SK-MEL-5 (cell line): ENCODE measurements around the gene STX16. TPM values are rescaled to one million over a fixed set of nuclear protein-coding genes. Genes with fewer than 3 reads are reported as not detected.

Source experiments
- DNase-seq: peaks from one replicate; pipeline ENCODE4 v3.0.0-alpha.2; 2016; ENCODE audit warnings: low read depth, low spot score
- in situ Hi-C: cut with HindIII; loops from 2 replicates; pipeline ENCODE4 v1.10.0; 2016; ENCODE audit warnings: low sequenced_read_pairs, high pct_unique_total_duplicates, low pct_unique_long_range_greater_than_20kb
- total RNA-seq: library from RNA; depleted of rRNA; stranded (reverse); fragments of >200 nt; shearing (Covaris generic); gene quantifications from 2 replicates; pipeline ENCODE4 v1.2.3, GENCODE V29; 2014

STX16 gene
- total RNA-seq, 1 experiment from 2014 or later: 16.9 TPM

- in situ Hi-C loops: no loop called here
- no peak for DNase-seq
Measured at GRCh38 chr20:58696411-58696961, 45.4 kb downstream of the STX16 start.

- DNase-seq: no peak
- in situ Hi-C loops: no loop called here
Measured at GRCh38 chr20:58697201-58697866, 46.3 kb downstream of the STX16 start.

GRCh38 chr20:58697867-58698703 lies 47.0 kb downstream of the STX16 start:
- in situ Hi-C loops: no loop called here
- no peak for DNase-seq

DNA sequence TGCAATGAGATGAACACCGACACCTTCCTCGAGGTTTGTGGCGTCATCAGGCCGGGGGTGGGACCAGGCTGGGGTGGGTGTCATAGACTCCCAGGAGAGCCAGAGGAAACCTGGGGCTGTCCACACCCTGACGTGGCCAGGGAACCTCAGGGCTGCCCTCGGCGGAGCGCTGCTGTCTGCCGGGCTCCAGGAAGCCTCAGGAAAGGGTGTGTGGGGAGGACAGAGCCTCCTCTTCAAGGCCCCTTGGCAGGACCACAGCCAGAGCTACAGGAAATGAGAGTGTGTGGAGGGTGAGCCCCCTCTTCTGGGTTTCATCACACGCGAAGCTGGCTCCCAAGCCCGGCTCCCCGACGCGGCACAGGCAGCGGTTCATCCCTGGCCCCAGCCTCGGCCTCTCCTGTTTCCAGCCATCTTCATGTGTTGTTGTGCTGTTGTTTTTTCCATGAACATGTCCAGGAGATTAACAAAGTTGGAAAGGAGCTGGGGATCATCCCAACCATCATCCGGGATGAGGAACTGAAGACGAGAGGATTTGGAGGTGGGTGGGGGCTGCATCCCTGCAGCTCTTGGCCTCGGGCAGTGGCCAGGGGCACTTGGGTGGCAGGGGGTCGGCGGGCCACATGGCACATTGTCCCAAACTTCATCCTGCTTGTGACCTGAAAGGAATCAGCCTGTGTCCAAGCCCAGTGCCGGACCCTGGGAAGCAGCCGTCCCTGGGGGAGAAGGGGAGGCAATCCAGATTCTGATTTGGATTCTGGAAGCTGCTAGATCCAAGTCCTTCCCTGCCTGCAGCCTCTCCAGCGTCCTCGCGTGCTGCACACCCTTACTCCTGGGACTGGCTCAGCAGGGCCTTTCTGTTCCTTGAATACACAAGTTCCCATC lies 47.9 kb downstream of the STX16 start:
- no peak for DNase-seq

GRCh38 chr20:58699623-58700107 lies 48.6 kb downstream of the STX16 start:
- in situ Hi-C loops: no loop called here
- no peak for DNase-seq

More for the DNA sequence above, 47.9 kb downstream of the STX16 start:
- in situ Hi-C loops: no loop called here

DNA sequence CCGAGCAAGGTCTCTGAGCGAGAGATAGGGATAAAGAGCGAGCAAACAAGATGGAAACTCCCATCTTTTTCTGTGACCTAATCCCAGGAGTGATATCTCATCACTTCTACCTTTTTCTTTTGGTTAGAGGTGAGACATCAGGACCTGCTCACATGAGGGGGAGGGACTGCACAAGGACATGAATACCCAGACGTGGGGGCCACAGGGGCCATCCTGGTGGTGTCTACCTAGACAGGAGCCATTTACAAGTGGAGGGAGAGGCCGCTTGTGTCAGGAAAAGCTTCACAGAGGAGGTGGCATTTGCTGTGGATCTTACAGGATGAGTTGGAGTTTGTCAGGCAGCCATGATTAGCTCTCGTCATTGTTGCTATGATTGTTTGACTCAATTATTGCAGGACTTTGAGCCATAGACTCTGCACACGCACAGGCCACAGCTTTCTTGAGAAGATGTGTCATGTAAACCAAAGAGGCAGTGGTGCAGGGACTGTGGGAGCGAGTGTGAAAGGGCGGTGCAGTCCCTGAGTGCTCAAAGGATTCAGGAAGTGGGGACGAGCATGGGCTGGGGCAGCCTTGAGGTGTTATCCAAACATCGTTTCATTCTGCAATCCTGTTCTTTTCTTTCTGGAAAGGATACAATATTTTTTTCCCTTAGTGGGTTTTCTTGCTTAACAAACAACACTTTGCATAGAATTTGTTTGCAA lies 49.2 kb downstream of the STX16 start:
- in situ Hi-C loops: no loop called here
- no peak for DNase-seq

- in situ Hi-C loops: no loop called here
- no peak for DNase-seq
Measured at GRCh38 chr20:58700823-58701222, 49.7 kb downstream of the STX16 start.

GRCh38 chr20:58701431-58702160 lies 50.5 kb downstream of the STX16 start:
- DNase-seq: no peak
- in situ Hi-C loops: no loop called here

GRCh38 chr20:58702161-58702510 lies 51.1 kb downstream of the STX16 start:
- in situ Hi-C loops: no loop called here
- DNase-seq: no peak

DNA sequence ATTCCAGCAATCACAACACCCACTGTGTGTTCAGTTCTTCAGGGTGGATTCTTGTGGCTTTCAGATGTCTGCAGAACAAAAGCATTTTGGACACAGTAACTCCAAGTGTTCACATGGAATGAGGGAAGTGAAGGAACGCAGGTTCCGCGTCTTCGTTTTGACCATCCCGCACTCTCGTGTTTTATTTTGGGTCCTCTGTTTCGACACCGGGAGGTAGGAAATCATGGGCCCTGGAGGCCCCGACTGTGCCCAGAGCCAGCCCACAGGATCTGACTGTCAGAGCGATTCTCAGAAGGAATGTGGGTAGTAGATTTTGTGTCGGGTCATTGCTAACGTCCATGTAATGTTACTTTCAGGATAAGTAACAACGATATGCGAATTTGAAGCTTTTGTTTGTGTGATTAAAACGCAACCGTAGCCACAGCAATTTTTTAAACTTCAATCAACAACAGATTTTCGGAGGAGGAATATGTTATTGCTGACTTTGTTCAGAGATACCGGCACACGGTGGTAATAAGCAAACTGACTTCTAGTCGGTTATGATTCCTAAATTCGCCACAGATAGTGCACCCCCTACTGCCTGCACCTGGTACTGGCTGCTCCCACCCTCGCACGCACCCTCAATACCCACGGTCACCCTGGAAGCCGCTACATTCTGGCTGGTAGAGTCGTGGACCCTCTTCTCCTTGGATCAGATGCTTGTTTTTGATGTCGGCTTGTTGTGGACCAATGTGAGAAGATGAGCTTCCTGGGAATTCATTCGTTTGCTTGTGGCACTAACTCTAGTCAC lies 52.0 kb downstream of the STX16 start:
- in situ Hi-C loops: no loop called here

GRCh38 chr20:58703765-58704371 lies 52.8 kb downstream of the STX16 start:
- no peak for DNase-seq
- in situ Hi-C loops: no loop called here

More for the DNA sequence above, 52.0 kb downstream of the STX16 start:
- no peak for DNase-seq

- DNase-seq: no peak
- in situ Hi-C loops: no loop called here
Measured at GRCh38 chr20:58705208-58705926, 54.3 kb downstream of the STX16 start.

DNA sequence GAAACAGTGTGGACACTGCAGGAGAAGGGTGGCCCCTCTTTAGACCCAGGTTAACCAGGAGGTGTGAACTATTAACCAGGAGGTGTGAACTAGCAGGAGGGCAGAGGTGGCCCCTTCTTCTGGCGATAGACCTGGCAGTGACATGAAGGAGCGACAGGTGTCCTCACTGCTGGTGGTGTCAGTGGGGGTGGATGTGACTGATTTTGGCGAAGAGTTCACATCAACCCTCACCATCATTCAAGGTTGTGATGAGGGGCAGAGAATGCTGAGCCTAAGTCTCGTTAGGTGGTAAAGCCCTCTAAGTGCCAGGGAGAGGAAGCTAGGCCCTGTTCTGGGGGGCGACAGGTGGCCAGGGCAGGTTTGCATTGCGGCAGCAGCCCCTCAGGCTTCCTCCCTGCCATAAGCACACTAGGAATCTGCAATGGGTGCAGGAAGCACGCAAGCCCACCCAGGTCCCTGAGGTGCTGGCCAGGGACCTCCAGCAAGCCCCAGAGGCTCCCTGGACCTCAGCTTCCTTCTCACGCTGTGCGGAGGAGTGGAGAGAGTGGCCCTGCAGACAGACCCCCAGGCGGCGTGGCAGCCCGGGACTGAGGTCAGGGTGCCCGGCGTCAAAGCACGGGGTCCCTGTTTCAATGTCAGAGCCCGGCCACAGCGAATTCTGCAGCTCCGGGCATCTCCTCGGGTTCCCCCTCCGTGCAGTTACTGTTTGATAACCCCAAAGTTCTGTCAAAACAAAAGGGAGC lies 55.2 kb downstream of the STX16 start:
- DNase-seq: no peak
- in situ Hi-C loops: no loop called here

GRCh38 chr20:58706975-58707681 lies 56.0 kb downstream of the STX16 start:
- in situ Hi-C loops: no loop called here
- DNase-seq: no peak
